CD4-positive, alpha-beta T cell treated with Interleukin-4 for 4 hours (primary cell): Measurements from ENCODE around the gene NPLOC4.

Experiments
- DNase-seq: peaks from one replicate; pipeline ENCODE4 v3.0.0-alpha.2; 2020

The NPLOC4 gene

GRCh38 chr17:81582749-81583148, 54.2 kb downstream of the NPLOC4 start:
- DNase-seq, result no peak

GRCh38 chr17:81582341-81582740, 54.6 kb downstream of the NPLOC4 start:
- no peak for DNase-seq

GRCh38 chr17:81581758-81582157, 55.2 kb downstream of the NPLOC4 start:
- DNase-seq, result no peak

GRCh38 chr17:81580481-81580880, 56.4 kb downstream of the NPLOC4 start:
- no peak for DNase-seq

GRCh38 chr17:81579821-81580321, 57.0 kb downstream of the NPLOC4 start:
- no peak for DNase-seq

GRCh38 chr17:81579298-81579697, 57.6 kb downstream of the NPLOC4 start:
- DNase-seq, result no peak

GRCh38 chr17:81578561-81579225, 58.2 kb downstream of the NPLOC4 start:
- DNase-seq, result no peak

GRCh38 chr17:81578038-81578441, 58.9 kb downstream of the NPLOC4 start:
- no peak for DNase-seq

GRCh38 chr17:81577278-81578000, 59.5 kb downstream of the NPLOC4 start:
- no peak for DNase-seq

GRCh38 chr17:81576621-81577277, 60.2 kb downstream of the NPLOC4 start:
- DNase-seq, result no peak

GRCh38 chr17:81575836-81576235, 61.1 kb downstream of the NPLOC4 start:
- DNase-seq, result no peak

- DNase-seq, result no peak
Observed at GRCh38 chr17:81574643-81574956, 62.3 kb downstream of the NPLOC4 start.

GRCh38 chr17:81573794-81574642, 62.9 kb downstream of the NPLOC4 start:
- DNase-seq, result no peak

GRCh38 chr17:81572563-81573168, 64.2 kb downstream of the NPLOC4 start:
- DNase-seq, result no peak

GRCh38 chr17:81570964-81571363, 65.9 kb downstream of the NPLOC4 start:
- no peak for DNase-seq

GRCh38 chr17:81569986-81570514, 66.9 kb downstream of the NPLOC4 start:
- DNase-seq, result no peak

GRCh38 chr17:81568416-81568815, 68.5 kb downstream of the NPLOC4 start:
- DNase-seq, result no peak

GRCh38 chr17:81567191-81567590, 69.7 kb downstream of the NPLOC4 start:
- DNase-seq, result no peak

GRCh38 chr17:81566461-81567126, 70.3 kb downstream of the NPLOC4 start:
- DNase-seq, result no peak

- DNase-seq, result no peak
Observed at GRCh38 chr17:81565231-81565630, 71.7 kb downstream of the NPLOC4 start.

- no peak for DNase-seq
Observed at GRCh38 chr17:81564778-81565177, 72.1 kb downstream of the NPLOC4 start.
